ENCODE results near the gene LAT.

The LAT gene

DNA sequence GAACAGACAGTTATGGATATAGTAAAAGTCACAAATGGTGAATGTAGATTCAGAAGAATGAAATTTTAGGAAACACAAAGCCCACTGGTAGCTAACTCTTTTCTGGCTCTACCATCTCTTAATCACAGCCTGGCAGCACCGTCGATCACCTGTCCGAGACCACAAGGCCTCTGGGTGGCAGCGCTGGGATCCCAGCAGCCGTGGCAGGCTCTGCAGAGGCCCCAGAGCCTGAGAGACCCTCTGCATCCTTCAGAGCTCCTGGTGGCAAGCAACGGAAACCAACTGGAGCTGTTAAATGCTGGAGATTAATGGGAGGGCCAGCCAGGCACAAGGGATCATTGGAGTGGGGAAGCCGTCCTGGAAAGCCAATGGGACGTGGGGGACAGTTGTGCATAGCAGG lies 26.3 kb downstream of the LAT start:
- no CpG with 5 or more reads among the region's 8 CpGs for WGBS (ENCODE audit: extremely low coverage, insufficient coverage, low lambda C conversion rate)
- H3K36me3 ChIP-seq (ENCODE audit: control insufficient read depth, insufficient read depth, low read length): no peaks in the 10 kb centered on the region
- H3K4ac ChIP-seq (ENCODE audit: low read depth, low read length): no peak overlapping the region
- no peak overlapping the region for H3K23ac ChIP-seq (ENCODE audit: low read length)
- H2BK15ac ChIP-seq (replicated peaks; ENCODE audit: low read depth): no peak overlapping the region
- no peak overlapping the region for H3K9ac ChIP-seq (ENCODE audit: low read length)
- H3K27ac ChIP-seq (ENCODE audit: low read depth, low read length): no peak overlapping the region
- H3K56ac ChIP-seq (ENCODE audit: low read length): no peak overlapping the region
- H3K18ac ChIP-seq (ENCODE audit: low read length): no peak overlapping the region
- H3K4me3 ChIP-seq (ENCODE audit: low read length): no peak overlapping the region
- no peaks in the 10 kb centered on the region for H3K4me1 ChIP-seq (ENCODE audit: control insufficient read depth, low read depth, low read length)
- no peaks in the 10 kb centered on the region for H3K79me1 ChIP-seq (ENCODE audit: low read length)
- no peaks in the 10 kb centered on the region for H3K27me3 ChIP-seq (ENCODE audit: insufficient read depth, low read length, poor library complexity)
- H3K79me2 ChIP-seq (ENCODE audit: control insufficient read depth, insufficient read depth, low read length): no peaks in the 10 kb centered on the region
- peak; percentile 59 for DNase-seq
- H4K5ac ChIP-seq (ENCODE audit: low read length): no peak overlapping the region
- H2AK5ac ChIP-seq (ENCODE audit: low read length): no peak overlapping the region
- H4K8ac ChIP-seq (ENCODE audit: low read depth, low read length): no peak overlapping the region
- H2BK5ac ChIP-seq (ENCODE audit: low read length): no peak overlapping the region
- H3K4me2 ChIP-seq (ENCODE audit: low read length): no peak overlapping the region
- H2BK120ac ChIP-seq (ENCODE audit: low read depth, low read length): no peak overlapping the region

DNA sequence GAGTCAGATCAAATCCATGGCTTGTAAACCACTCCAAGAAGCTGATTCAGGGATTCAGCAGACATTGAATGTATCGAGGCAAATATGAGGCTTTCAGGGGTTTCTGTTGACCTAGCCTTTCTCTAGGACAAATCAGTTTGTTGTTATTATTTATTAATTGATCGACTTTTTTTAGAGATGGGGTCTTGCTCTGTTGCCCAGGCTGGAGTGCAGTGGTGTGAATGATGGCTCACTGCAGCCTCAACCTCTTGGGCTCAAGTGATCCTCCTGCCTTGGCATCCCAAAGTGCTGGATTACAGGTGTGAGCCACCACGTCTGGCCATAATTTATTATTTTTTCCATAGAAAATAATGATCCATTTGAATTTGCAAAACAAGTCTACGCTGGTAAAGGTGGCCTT lies 27.0 kb downstream of the LAT start:
- Histone ChIP-seq H2BK15ac (replicated peaks; ENCODE audit: low read depth) (no peak overlapping the region), H3K23ac (ENCODE audit: low read length) (no peak overlapping the region), H3K18ac (ENCODE audit: low read length) (no peak overlapping the region), H3K4me3 (ENCODE audit: low read length) (no peak overlapping the region), H3K79me2 (ENCODE audit: control insufficient read depth, insufficient read depth, low read length) (no peaks in the 10 kb centered on the region), H2BK120ac (ENCODE audit: low read depth, low read length) (no peak overlapping the region), H3K4ac (ENCODE audit: low read depth, low read length) (no peak overlapping the region), H3K27me3 (ENCODE audit: insufficient read depth, low read length, poor library complexity) (no peaks in the 10 kb centered on the region), H3K79me1 (ENCODE audit: low read length) (no peaks in the 10 kb centered on the region), H2AK5ac (ENCODE audit: low read length) (no peak overlapping the region), H3K36me3 (ENCODE audit: control insufficient read depth, insufficient read depth, low read length) (no peaks in the 10 kb centered on the region), H4K8ac (ENCODE audit: low read depth, low read length) (no peak overlapping the region), H3K27ac (ENCODE audit: low read depth, low read length) (no peak overlapping the region), H2BK5ac (ENCODE audit: low read length) (no peak overlapping the region), H3K56ac (ENCODE audit: low read length) (no peak overlapping the region), H4K5ac (ENCODE audit: low read length) (no peak overlapping the region), H3K4me2 (ENCODE audit: low read length) (no peak overlapping the region), H3K9ac (ENCODE audit: low read length) (no peak overlapping the region), H3K4me1 (ENCODE audit: control insufficient read depth, low read depth, low read length) (no peaks in the 10 kb centered on the region)
- DNase-seq: no peak
- WGBS (ENCODE audit: extremely low coverage, insufficient coverage, low lambda C conversion rate): no CpG with 5 or more reads among the region's 4 CpGs

DNA sequence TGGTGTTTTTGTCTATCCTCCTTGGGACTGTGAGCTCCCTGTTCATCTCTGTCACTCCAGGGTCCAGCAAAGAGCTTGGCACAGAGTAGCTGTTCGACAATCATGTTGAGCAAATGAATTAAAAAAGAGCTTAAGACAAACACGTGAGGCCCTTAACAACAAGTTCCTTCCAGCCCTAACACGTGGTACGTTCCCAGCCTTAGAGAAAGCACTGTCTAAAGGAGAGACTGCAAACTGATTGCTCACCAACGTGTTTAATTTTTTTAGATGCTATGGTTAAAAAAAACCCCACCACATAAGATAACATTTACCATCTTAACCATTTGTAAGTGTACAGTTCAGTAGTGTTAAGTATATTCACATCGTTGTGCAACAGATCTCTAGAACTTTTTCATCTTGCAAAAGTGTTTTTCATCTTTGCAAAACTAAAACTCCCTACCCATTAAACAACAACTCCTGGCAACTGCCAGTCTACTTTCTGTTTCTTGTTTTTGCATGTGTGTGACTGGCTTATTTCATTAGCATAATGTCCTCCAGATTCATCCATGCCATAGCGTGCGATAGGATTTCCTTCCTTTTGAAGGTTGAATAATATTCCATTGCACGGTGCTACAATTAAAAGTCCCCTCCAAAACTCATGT lies 28.2 kb downstream of the LAT start:
- DNase-seq: no peak
- no peaks in the 10 kb centered on the region for H3K4me1 ChIP-seq (ENCODE audit: control insufficient read depth, low read depth, low read length)
- no peak overlapping the region for H2BK5ac ChIP-seq (ENCODE audit: low read length)
- H3K9ac ChIP-seq (ENCODE audit: low read length): no peak overlapping the region
- no peak overlapping the region for H3K56ac ChIP-seq (ENCODE audit: low read length)
- no peak overlapping the region for H3K4me3 ChIP-seq (ENCODE audit: low read length)
- H3K4ac ChIP-seq (ENCODE audit: low read depth, low read length): no peak overlapping the region
- no peak overlapping the region for H3K27ac ChIP-seq (ENCODE audit: low read depth, low read length)
- H2BK120ac ChIP-seq (ENCODE audit: low read depth, low read length): no peak overlapping the region
- no peak overlapping the region for H2AK5ac ChIP-seq (ENCODE audit: low read length)
- no peak overlapping the region for H3K4me2 ChIP-seq (ENCODE audit: low read length)
- H3K79me1 ChIP-seq (ENCODE audit: low read length): no peaks in the 10 kb centered on the region
- no peaks in the 10 kb centered on the region for H3K27me3 ChIP-seq (ENCODE audit: insufficient read depth, low read length, poor library complexity)
- H4K5ac ChIP-seq (ENCODE audit: low read length): no peak overlapping the region
- H2BK15ac ChIP-seq (replicated peaks; ENCODE audit: low read depth): no peak overlapping the region
- no peak overlapping the region for H4K8ac ChIP-seq (ENCODE audit: low read depth, low read length)
- no peaks in the 10 kb centered on the region for H3K79me2 ChIP-seq (ENCODE audit: control insufficient read depth, insufficient read depth, low read length)
- H3K18ac ChIP-seq (ENCODE audit: low read length): no peak overlapping the region
- WGBS (ENCODE audit: extremely low coverage, insufficient coverage, low lambda C conversion rate): no CpG with 5 or more reads among the region's 9 CpGs
- H3K36me3 ChIP-seq (ENCODE audit: control insufficient read depth, insufficient read depth, low read length): no peaks in the 10 kb centered on the region
- H3K23ac ChIP-seq (ENCODE audit: low read length): no peak overlapping the region

DNA sequence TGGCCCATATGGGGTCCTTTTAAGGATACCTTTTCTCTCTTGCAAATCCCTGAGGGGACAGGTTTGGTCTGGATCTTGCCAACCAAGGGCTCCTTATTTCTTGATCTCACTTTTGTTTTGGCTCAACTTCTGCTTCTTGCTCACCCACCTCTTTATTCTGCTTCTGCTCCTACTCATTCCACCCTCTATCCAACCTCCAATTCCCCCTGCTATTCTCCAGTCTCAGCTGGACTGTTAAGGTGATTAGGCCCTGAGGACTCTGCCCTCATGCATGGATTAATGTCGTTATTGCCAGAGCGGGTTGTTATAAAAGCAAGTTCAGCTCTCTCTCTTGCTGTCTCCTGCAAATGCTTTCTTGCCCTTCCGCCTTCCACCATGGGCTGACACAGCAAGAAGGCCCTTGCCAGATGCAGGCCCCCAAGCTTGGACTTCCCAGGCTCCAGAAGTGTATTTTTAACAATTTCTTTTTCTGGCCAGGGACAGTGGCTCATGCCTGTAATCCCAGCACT lies 29.8 kb downstream of the LAT start:
- no peak overlapping the region for H3K9ac ChIP-seq (ENCODE audit: low read length)
- H3K23ac ChIP-seq (ENCODE audit: low read length): no peak overlapping the region
- H2BK15ac ChIP-seq (replicated peaks; ENCODE audit: low read depth): no peak overlapping the region
- no peaks in the 10 kb centered on the region for H3K79me2 ChIP-seq (ENCODE audit: control insufficient read depth, insufficient read depth, low read length)
- no peak overlapping the region for H3K18ac ChIP-seq (ENCODE audit: low read length)
- no CpG with 5 or more reads among the region's 3 CpGs for WGBS (ENCODE audit: extremely low coverage, insufficient coverage, low lambda C conversion rate)
- no peak overlapping the region for H3K56ac ChIP-seq (ENCODE audit: low read length)
- H3K36me3 ChIP-seq (ENCODE audit: control insufficient read depth, insufficient read depth, low read length): no peaks in the 10 kb centered on the region
- H3K4ac ChIP-seq (ENCODE audit: low read depth, low read length): no peak overlapping the region
- no peak overlapping the region for H3K4me2 ChIP-seq (ENCODE audit: low read length)
- no peaks in the 10 kb centered on the region for H3K27me3 ChIP-seq (ENCODE audit: insufficient read depth, low read length, poor library complexity)
- H3K4me1 ChIP-seq (ENCODE audit: control insufficient read depth, low read depth, low read length): no peaks in the 10 kb centered on the region
- H2BK120ac ChIP-seq (ENCODE audit: low read depth, low read length): no peak overlapping the region
- H3K79me1 ChIP-seq (ENCODE audit: low read length): no peaks in the 10 kb centered on the region
- DNase-seq: no peak
- H2BK5ac ChIP-seq (ENCODE audit: low read length): no peak overlapping the region
- no peak overlapping the region for H4K8ac ChIP-seq (ENCODE audit: low read depth, low read length)
- H4K5ac ChIP-seq (ENCODE audit: low read length): no peak overlapping the region
- no peak overlapping the region for H3K27ac ChIP-seq (ENCODE audit: low read depth, low read length)
- no peak overlapping the region for H2AK5ac ChIP-seq (ENCODE audit: low read length)
- no peak overlapping the region for H3K4me3 ChIP-seq (ENCODE audit: low read length)

DNA sequence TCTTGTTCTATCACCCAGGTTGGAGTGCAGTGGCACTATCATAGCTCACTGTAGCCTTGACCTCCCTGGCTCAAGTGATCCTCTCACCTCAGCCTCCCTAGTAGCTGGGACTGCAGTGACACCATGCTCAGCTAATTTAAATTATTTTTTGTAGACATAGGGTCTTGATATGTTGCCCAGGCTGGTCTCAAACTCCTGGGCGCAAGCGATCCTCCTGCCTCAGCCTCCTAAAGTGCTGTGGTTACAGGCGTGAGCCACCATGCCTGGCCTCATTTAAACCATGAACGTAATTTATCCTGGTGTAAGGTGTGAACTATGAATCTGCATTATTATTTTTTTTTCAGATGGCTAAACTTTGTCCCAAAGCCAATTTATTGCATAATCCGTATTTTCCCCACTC lies 37.3 kb downstream of the LAT start:
- Histone ChIP-seq H3K4me1 (ENCODE audit: control insufficient read depth, low read depth, low read length) (no peaks in the 10 kb centered on the region), H3K79me2 (ENCODE audit: control insufficient read depth, insufficient read depth, low read length) (no peaks in the 10 kb centered on the region), H3K4ac (ENCODE audit: low read depth, low read length) (no peak overlapping the region), H3K18ac (ENCODE audit: low read length) (no peak overlapping the region), H3K79me1 (ENCODE audit: low read length) (no peaks in the 10 kb centered on the region), H4K5ac (ENCODE audit: low read length) (no peak overlapping the region), H3K23ac (ENCODE audit: low read length) (no peak overlapping the region), H3K4me2 (ENCODE audit: low read length) (no peak overlapping the region), H4K8ac (ENCODE audit: low read depth, low read length) (no peak overlapping the region), H3K27me3 (ENCODE audit: insufficient read depth, low read length, poor library complexity) (no peaks in the 10 kb centered on the region), H3K36me3 (ENCODE audit: control insufficient read depth, insufficient read depth, low read length) (no peaks in the 10 kb centered on the region), H3K4me3 (ENCODE audit: low read length) (no peak overlapping the region), H2BK120ac (ENCODE audit: low read depth, low read length) (no peak overlapping the region), H2AK5ac (ENCODE audit: low read length) (no peak overlapping the region), H3K56ac (ENCODE audit: low read length) (no peak overlapping the region), H3K27ac (ENCODE audit: low read depth, low read length) (no peak overlapping the region), H2BK15ac (replicated peaks; ENCODE audit: low read depth) (no peak overlapping the region), H2BK5ac (ENCODE audit: low read length) (no peak overlapping the region), H3K9ac (ENCODE audit: low read length) (no peak overlapping the region)
- WGBS (ENCODE audit: extremely low coverage, insufficient coverage, low lambda C conversion rate): no CpG with 5 or more reads among the region's 5 CpGs
- no peak for DNase-seq
